ENCODE data around the gene LIX1L.

The LIX1L gene

GRCh38 chr1:145960468-145961108, 2.8 kb upstream of the LIX1L start:
- peak; percentile 52 for ATAC-seq
- TF ChIP-seq ZFP3 (CRISPR knock-in tag; IDR thresholded peaks at IDR 0.05) (no peak), ZNF70 (CRISPR knock-in tag; IDR thresholded peaks at IDR 0.05) (no peak), POU6F1 (CRISPR knock-in tag; IDR thresholded peaks at IDR 0.05; ENCODE audit: borderline replicate concordance, low read depth) (no peak), RARB (CRISPR knock-in tag; IDR thresholded peaks at IDR 0.05) (no peak), ESRRG (CRISPR knock-in tag; IDR thresholded peaks at IDR 0.05) (no peak), CSDC2 (CRISPR knock-in tag; IDR thresholded peaks at IDR 0.05) (no peak), TSHZ2 (CRISPR knock-in tag; IDR thresholded peaks at IDR 0.05) (no peak), PPARA (CRISPR knock-in tag; IDR thresholded peaks at IDR 0.05; ENCODE audit: borderline replicate concordance) (no peak), GLIS3 (CRISPR knock-in tag; IDR thresholded peaks at IDR 0.05) (no peak), ZFP30 (CRISPR knock-in tag; IDR thresholded peaks at IDR 0.05) (no peak), SNAI2 (CRISPR knock-in tag; IDR thresholded peaks at IDR 0.05) (no peak), ZC3H10 (CRISPR knock-in tag; IDR thresholded peaks at IDR 0.05) (no peak), ZNF565 (CRISPR knock-in tag; conservative IDR thresholded peaks at IDR 0.05; ENCODE audit: low read depth) (no peak)

GRCh38 chr1:145959957-145960467, 2.2 kb upstream of the LIX1L start:
- ATAC-seq = no peak

GRCh38 chr1:145959333-145959732, 1.5 kb upstream of the LIX1L start:
- ATAC-seq = no peak

More at GRCh38 chr1:145959957-145960467, 2.2 kb upstream of the LIX1L start:
- TF ChIP-seq CSDC2 (CRISPR knock-in tag; IDR thresholded peaks at IDR 0.05) (no peak), TSHZ2 (CRISPR knock-in tag; IDR thresholded peaks at IDR 0.05) (no peak), ARNTL (CRISPR knock-in tag; IDR thresholded peaks at IDR 0.05; ENCODE audit: borderline replicate concordance, low read depth) (no peak), RARB (CRISPR knock-in tag; IDR thresholded peaks at IDR 0.05) (no peak), CREB5 (CRISPR knock-in tag; IDR thresholded peaks at IDR 0.05; ENCODE audit: low read depth) (no peak), OSR1 (CRISPR knock-in tag; IDR thresholded peaks at IDR 0.05) (no peak)

GRCh38 chr1:145958734-145959133, 917 bp upstream of the LIX1L start:
- ATAC-seq = no peak
- no peak for TF ChIP-seq RARB (CRISPR knock-in tag; IDR thresholded peaks at IDR 0.05)
- TF ChIP-seq ZNF565 (CRISPR knock-in tag; conservative IDR thresholded peaks at IDR 0.05; ENCODE audit: low read depth) = no peak
- no peak for TF ChIP-seq TOX (CRISPR knock-in tag; IDR thresholded peaks at IDR 0.05; ENCODE audit: borderline replicate concordance)
- TF ChIP-seq PPARA (CRISPR knock-in tag; IDR thresholded peaks at IDR 0.05; ENCODE audit: borderline replicate concordance) = no peak
- no peak for TF ChIP-seq TSHZ2 (CRISPR knock-in tag; IDR thresholded peaks at IDR 0.05)
- TF ChIP-seq BACH2 (CRISPR knock-in tag; IDR thresholded peaks at IDR 0.05; ENCODE audit: borderline replicate concordance) = no peak
- TF ChIP-seq ZC3H10 (CRISPR knock-in tag; IDR thresholded peaks at IDR 0.05) = no peak
- TF ChIP-seq ARNTL (CRISPR knock-in tag; IDR thresholded peaks at IDR 0.05; ENCODE audit: borderline replicate concordance, low read depth) = no peak
- no peak for TF ChIP-seq ZFP3 (CRISPR knock-in tag; IDR thresholded peaks at IDR 0.05)
- no peak for TF ChIP-seq CSRNP3 (CRISPR knock-in tag; IDR thresholded peaks at IDR 0.05)

More at GRCh38 chr1:145959333-145959732, 1.5 kb upstream of the LIX1L start:
- TF ChIP-seq ZNF8 (CRISPR knock-in tag; IDR thresholded peaks at IDR 0.05) = no peak
- TF ChIP-seq TCF4 (CRISPR knock-in tag; IDR thresholded peaks at IDR 0.05; ENCODE audit: borderline replicate concordance) = no peak
- no peak for TF ChIP-seq ZFP30 (CRISPR knock-in tag; IDR thresholded peaks at IDR 0.05)

Measured in SK-N-SH treated with all-trans-retinoic acid at 6 μM for 48 hours (cell line).